Activated T-helper 1 cell treated with anti-CD3 and anti-CD28 coated beads, Interleukin-12 subunit alpha, Interleukin-12 subunit beta, Interleukin-2, Interleukin-4 antibody, amounts not matched to agents 30 ng/mL and 10 ng/mL and 1 ng/mL, durations not matched to agents 14 hours and 24 hours and 36 hours (primary cell): ENCODE data around the gene KCNAB1. TPM values are rescaled to one million over a fixed set of nuclear protein-coding genes. Genes with fewer than 3 reads are reported as not detected.

ENCODE experiments used
- DNase-seq: peaks from one replicate; pipeline ENCODE4 v3.0.0; 2021; ENCODE audit warnings: low spot score
- H3K27ac Mint-ChIP-seq: one replicate; pipeline ENCODE4 v1.8.0; 2021; ENCODE audit warnings: mild to moderate bottlenecking, mixed read lengths
- H3K27me3 Mint-ChIP-seq: one replicate; pipeline ENCODE4 v1.8.0; 2022; ENCODE audit warnings: mild to moderate bottlenecking, moderate library complexity, mixed read lengths; ENCODE audit not compliant: insufficient read depth
- H3K36me3 Mint-ChIP-seq: one replicate; pipeline ENCODE4 v1.8.0; 2021; ENCODE audit warnings: low read depth, mixed read lengths
- H3K4me1 Mint-ChIP-seq: one replicate; pipeline ENCODE4 v1.8.0; 2021; ENCODE audit warnings: low read depth, mixed read lengths
- H3K4me3 Mint-ChIP-seq: one replicate; pipeline ENCODE4 v1.8.0; 2021; ENCODE audit warnings: mild to moderate bottlenecking, moderate library complexity, mixed read lengths
- H3K9me3 Mint-ChIP-seq: one replicate; pipeline ENCODE4 v1.8.0; 2021; ENCODE audit warnings: mixed read lengths
- intact Hi-C: fragments of 100-400 bp; cut with micrococcal nuclease; formaldehyde crosslinking; loops from one replicate; pipeline ENCODE4 v1.15.1; 2024
- total RNA-seq: library from RNA; stranded (reverse); gene quantifications from 2 replicates; pipeline ENCODE4 v1.2.3, GENCODE V29; 2022

The KCNAB1 gene
- total RNA-seq, 1 donor from 2014 or later, result not detected

DNA sequence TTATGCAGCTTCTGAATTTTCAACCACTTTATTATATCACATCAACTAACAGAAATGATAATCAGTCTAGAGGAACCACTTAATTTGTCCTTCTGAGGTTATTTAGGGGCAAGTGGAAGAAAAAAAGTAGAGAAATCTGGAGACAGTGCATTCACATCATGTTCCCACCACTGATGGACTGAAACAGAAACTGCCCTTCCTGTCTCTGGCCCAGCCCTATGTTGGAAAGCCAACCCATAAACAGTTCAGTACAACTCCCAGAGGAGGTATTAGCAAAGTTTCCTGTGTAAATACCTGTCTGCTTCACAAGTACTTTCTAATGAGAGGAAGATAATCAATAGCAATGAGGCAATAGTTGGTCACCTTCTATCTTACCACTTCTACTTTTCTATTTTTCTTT lies 228.7 kb downstream of the KCNAB1 start:
- Mint-ChIP-seq H3K4me3 (no peak overlapping the region), H3K9me3 (no peaks in the 10 kb centered on the region), H3K36me3 (no peaks in the 10 kb centered on the region), H3K27ac (no peak overlapping the region), H3K27me3 (peaks cover 15% of the 10 kb centered on the region), H3K4me1 (no peaks in the 10 kb centered on the region)
- intact Hi-C loops, result no loop called here
- DNase-seq, result no peak

DNA sequence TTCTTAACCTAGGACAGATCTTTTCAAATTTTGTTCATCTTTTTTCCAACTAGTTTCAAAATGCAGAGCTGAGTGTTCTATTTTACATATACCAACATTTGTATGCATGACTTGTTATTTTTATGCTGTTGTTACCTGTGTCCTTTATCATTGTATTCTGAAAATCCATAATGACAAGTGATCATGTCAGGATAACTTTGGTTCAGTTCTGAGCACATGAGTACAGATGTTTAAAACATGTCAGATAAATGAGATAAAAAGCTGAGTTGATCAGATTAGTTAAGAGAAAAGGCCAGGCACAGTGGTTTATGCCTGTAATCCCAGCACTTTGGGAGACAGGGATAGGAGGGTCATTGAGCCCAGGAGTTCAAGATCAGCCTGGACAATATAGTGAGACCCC lies 229.6 kb downstream of the KCNAB1 start:
- H3K27me3 Mint-ChIP-seq, result peaks cover 15% of the 10 kb centered on the region
- no peaks in the 10 kb centered on the region for H3K9me3 Mint-ChIP-seq
- H3K4me1 Mint-ChIP-seq, result no peaks in the 10 kb centered on the region

DNA sequence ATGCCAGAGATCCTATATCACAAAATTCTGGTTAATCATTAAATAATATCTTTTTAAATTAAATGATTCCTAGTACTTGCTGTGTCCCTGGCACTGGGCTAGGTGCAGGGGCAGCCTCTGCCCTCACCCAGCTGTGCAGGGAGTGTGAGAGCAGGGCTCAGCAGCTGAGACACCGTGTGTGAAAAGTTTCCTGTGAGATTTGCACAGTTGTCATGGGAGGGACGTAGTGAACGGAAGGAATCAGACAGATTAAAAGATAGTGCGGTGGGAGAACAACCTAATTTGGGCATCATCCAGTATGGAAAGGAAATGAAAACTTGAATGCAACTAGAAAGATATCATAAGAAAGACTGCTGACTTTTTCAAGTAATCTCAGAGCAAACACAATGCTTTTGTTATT lies 230.4 kb downstream of the KCNAB1 start:
- no peaks in the 10 kb centered on the region for H3K36me3 Mint-ChIP-seq
- H3K27ac Mint-ChIP-seq, result no peak overlapping the region
- no peaks in the 10 kb centered on the region for H3K4me1 Mint-ChIP-seq
- H3K9me3 Mint-ChIP-seq, result no peaks in the 10 kb centered on the region
- DNase-seq, result no peak
- H3K4me3 Mint-ChIP-seq, result no peak overlapping the region
- peaks cover 12% of the 10 kb centered on the region for H3K27me3 Mint-ChIP-seq
- intact Hi-C loops, result no loop called here

More for the DNA sequence above, 229.6 kb downstream of the KCNAB1 start:
- H3K36me3 Mint-ChIP-seq, result no peaks in the 10 kb centered on the region
- no peak for DNase-seq
- H3K27ac Mint-ChIP-seq, result no peak overlapping the region
- intact Hi-C loops, result no loop called here
- H3K4me3 Mint-ChIP-seq, result no peak overlapping the region

DNA sequence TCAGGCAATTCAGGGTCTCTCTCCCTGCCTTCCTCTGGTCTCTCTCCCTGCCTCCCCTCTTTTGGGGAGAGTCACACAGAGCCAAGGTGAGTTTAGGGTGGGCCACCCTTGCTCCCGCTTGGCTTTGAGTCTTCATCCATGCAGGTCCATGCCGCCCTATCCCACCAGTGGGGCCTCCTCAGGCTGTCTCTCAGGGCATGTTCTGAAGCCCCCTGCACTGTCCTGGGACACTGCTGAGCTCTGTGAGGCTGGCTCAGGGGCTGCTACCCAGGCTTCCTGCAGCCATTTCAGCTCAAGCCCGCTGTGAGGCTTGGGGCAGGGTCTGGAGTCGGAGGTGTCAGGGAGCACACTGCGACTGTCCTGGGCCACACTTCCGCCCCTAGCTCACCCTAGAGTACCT lies 231.4 kb downstream of the KCNAB1 start:
- Mint-ChIP-seq H3K36me3 (no peaks in the 10 kb centered on the region), H3K4me1 (no peaks in the 10 kb centered on the region), H3K27me3 (peaks cover 8% of the 10 kb centered on the region), H3K4me3 (no peak overlapping the region), H3K27ac (no peak overlapping the region), H3K9me3 (no peaks in the 10 kb centered on the region)
- no peak for DNase-seq
- intact Hi-C loops, result no loop called here

DNA sequence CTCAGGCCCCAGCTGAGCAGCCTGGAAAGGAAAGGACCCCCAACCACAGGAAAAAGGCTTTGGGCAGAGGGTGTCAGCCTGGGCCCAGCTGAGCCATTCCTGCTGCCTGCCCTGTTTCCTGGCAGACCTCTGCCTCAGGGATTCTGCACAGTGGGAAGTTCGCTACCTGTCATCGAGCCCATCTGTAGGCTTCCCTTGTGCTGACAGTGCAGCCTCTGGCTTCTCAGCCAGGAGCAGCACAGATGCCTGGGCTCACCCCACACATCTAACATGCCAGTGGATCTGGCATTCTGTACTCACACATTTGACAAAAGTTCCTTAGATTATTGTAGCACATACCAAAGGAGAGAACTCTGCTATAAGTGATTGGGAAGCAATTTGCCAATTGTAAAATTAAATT lies 232.3 kb downstream of the KCNAB1 start:
- Mint-ChIP-seq H3K27ac (no peak overlapping the region), H3K36me3 (no peaks in the 10 kb centered on the region), H3K9me3 (no peaks in the 10 kb centered on the region), H3K27me3 (peaks cover 6% of the 10 kb centered on the region), H3K4me3 (no peak overlapping the region), H3K4me1 (no peaks in the 10 kb centered on the region)
- DNase-seq, result no peak
- intact Hi-C loops, result no loop called here

DNA sequence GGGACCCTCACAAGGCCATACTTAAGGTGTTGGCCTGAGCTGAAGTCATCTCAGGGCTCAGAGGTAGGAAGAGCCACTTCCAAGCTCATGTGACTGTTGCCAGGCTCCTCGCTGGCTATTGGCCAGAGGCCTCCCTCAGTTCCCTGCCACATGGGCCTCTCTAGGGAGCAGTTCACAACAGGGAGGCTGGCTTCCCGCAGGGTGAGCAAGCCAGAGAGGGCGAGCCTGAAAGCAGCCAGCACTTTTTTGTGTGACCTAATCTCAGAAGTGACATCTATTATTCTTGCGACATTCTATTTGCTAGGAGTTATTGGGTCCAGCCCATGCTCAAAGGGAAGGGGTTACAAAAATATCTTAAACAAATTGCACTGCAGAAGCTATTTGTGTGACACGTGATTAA lies 233.2 kb downstream of the KCNAB1 start:
- no peaks in the 10 kb centered on the region for H3K36me3 Mint-ChIP-seq
- intact Hi-C loops, result no loop called here
- H3K4me1 Mint-ChIP-seq, result no peaks in the 10 kb centered on the region
- H3K27me3 Mint-ChIP-seq, result peaks cover under 1% of the 10 kb centered on the region
- no peak overlapping the region for H3K4me3 Mint-ChIP-seq
- H3K9me3 Mint-ChIP-seq, result no peaks in the 10 kb centered on the region
- no peak overlapping the region for H3K27ac Mint-ChIP-seq
- no peak for DNase-seq

DNA sequence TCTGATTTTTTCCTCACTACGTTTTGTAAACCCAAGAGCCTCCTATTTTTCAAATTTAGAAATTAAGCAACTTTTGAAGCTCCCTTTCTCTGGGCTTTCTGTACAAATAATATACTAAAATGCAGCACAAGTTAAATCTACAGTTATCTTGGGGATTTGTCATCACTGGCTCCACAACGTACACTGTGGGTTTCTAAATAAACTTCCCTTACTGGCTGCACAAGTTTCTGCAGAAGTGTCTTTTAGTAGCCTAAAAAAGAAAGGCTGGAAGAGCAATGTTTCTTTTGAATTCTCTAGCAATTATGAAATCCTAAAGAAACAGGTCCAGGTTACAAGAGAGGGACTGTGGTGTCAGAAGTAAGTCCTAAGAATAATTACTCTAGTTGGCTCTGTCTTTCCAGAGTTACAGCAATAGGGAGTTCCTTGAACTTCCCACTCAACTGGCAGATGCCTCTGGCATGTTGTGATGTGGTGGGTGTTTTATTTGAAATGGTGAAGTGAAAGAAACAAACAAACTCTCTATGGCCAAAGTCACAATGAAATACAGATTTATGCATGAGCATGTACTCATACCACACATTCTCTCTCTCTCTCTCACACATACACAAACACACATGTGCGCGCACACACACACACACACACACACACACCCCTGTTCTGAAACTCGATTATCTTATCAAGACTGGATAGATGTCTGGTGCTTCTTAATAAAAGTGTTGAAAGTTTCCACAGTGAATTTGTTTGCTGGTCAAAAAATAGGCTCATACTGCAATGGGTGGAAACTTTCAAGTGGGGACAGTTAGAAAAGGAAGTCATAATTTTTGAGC lies 236.4 kb downstream of the KCNAB1 start:
- DNase-seq, result no peak
- Mint-ChIP-seq H3K4me1 (no peaks in the 10 kb centered on the region), H3K9me3 (no peaks in the 10 kb centered on the region), H3K4me3 (no peak overlapping the region), H3K36me3 (no peaks in the 10 kb centered on the region), H3K27ac (no peak overlapping the region), H3K27me3 (peaks cover 9% of the 10 kb centered on the region)
- intact Hi-C loops, result no loop called here

DNA sequence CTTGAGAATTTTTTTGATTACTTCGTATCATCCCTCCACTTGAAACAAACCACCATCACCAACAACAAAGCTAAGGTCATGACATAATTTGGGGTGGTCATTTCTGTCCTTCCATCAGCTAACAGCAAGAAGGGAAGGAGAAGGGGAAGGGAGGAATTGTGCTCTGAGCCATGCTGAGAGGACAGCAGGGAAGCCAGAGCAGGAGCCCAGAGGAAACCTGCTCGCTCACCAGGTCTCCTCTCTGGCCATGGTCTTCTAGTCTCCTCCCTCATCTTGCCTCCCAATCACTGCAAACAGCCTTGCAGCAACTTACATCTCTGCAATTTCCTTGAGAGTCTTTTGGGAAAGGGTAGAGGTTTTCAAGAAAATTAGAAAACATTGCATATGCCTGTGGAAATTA lies 237.9 kb downstream of the KCNAB1 start:
- no peak overlapping the region for H3K4me3 Mint-ChIP-seq
- intact Hi-C loops, result no loop called here
- H3K9me3 Mint-ChIP-seq, result no peaks in the 10 kb centered on the region
- H3K4me1 Mint-ChIP-seq, result no peaks in the 10 kb centered on the region
- no peak for DNase-seq
- H3K27ac Mint-ChIP-seq, result no peak overlapping the region
- H3K36me3 Mint-ChIP-seq, result no peaks in the 10 kb centered on the region
- peaks cover 9% of the 10 kb centered on the region for H3K27me3 Mint-ChIP-seq

DNA sequence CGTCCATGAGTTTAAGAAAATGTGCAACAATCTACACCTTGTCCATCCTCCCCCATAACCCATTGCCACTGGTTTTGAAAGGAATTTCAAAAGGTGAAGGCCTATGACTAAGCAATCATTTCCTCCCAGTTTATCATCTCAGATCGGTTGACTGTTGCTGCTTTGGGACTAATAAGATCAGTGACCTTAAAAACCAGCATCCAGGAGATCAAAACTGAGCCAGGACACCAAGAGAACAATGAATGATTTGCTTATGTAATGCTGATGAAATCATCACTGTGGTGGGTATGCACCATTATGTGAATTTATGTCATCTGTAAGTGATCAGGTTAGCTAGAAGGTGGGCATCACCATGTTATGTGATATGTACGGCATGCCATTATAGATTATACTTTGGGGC lies 239.0 kb downstream of the KCNAB1 start:
- intact Hi-C loops, result no loop called here
- Mint-ChIP-seq H3K9me3 (no peaks in the 10 kb centered on the region), H3K4me1 (no peaks in the 10 kb centered on the region), H3K36me3 (no peaks in the 10 kb centered on the region), H3K4me3 (no peak overlapping the region), H3K27ac (no peak overlapping the region), H3K27me3 (peaks cover 9% of the 10 kb centered on the region)
- no peak for DNase-seq

DNA sequence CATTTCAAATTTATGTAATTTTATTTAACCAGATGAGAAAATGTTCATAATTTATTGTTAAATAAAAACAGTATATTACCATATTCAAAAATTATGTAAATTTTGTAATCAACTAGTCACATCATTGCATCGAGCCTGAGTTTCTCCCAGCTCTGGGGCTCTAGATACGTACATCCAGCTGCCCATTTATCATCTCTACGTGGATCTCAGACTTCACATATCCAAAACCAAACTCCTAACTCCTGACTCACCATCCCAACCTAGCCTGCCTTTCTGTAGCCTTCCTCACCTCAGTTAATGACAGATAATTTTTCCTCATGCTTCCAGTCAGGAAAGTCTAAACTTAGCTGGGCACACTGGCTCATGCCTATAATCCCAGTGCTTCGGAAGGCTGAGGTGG lies 239.7 kb downstream of the KCNAB1 start:
- no peak overlapping the region for H3K27ac Mint-ChIP-seq
- H3K36me3 Mint-ChIP-seq, result no peaks in the 10 kb centered on the region
- H3K4me3 Mint-ChIP-seq, result no peak overlapping the region
- intact Hi-C loops, result no loop called here
- H3K9me3 Mint-ChIP-seq, result no peaks in the 10 kb centered on the region
- no peaks in the 10 kb centered on the region for H3K4me1 Mint-ChIP-seq
- peaks cover 9% of the 10 kb centered on the region for H3K27me3 Mint-ChIP-seq
- no peak for DNase-seq

DNA sequence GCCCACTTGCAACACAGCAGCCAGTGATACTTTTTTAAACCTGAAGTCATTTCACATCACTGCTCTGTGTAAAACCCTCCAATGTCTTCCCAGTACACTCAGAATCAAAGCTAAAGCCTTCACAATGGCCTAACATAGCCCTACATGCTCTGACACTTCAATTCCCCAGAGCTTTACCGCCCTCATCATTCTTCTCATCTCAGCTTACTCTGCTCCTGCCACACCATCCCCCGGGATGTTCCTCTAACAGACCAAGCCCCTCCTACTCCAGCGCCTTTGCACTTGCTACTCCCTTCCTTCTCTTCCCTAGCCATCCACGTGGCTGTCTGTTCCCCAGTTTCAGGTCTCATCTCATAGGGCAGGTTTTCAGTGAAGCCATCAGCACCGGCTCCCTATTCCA lies 240.6 kb downstream of the KCNAB1 start:
- H3K36me3 Mint-ChIP-seq, result no peaks in the 10 kb centered on the region
- H3K4me3 Mint-ChIP-seq, result no peak overlapping the region
- peaks cover 9% of the 10 kb centered on the region for H3K27me3 Mint-ChIP-seq
- no peaks in the 10 kb centered on the region for H3K9me3 Mint-ChIP-seq
- intact Hi-C loops, result no loop called here
- H3K27ac Mint-ChIP-seq, result no peak overlapping the region
- no peaks in the 10 kb centered on the region for H3K4me1 Mint-ChIP-seq
- no peak for DNase-seq

DNA sequence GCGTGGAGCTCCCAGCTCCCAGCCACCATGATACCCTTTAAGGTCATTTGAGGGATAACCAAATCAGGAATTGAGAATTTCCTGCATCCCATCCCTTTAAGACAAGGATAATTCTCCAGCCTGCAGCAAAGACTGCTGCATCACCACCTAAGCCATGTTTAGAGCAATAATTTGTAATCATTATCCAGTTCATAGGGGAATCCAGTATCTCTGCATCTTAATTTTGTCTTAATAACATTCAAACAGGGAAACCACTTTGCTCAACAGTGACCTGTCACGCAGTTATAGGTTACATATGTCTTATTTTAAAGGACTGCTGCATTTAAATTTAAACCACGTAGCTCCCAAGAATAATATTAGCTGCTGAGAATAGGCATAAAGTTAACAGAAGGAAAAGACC lies 246.2 kb downstream of the KCNAB1 start:
- Mint-ChIP-seq H3K27me3 (peaks cover 22% of the 10 kb centered on the region), H3K36me3 (no peaks in the 10 kb centered on the region), H3K4me1 (no peaks in the 10 kb centered on the region), H3K27ac (no peak overlapping the region), H3K4me3 (no peak overlapping the region), H3K9me3 (no peaks in the 10 kb centered on the region)
- intact Hi-C loops, result no loop called here
- no peak for DNase-seq

DNA sequence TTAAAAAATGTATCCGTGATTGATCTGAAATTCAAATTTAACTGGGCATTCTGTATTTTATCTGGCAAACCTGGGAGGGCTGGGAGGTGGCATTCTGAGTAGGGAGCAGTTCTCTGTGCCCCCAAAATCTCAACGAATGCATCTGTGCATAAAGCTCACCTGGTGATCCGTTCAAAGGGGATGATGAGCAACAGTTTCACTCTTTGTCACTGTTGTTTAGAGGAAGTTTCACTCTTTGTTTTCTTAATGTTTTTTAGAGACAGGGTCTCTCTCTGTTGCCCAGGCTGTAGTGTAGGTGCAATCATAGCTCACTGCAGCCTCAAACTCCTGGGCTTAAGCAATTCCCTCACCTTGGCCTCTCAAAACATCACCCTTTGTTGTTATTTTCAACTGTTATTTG lies 247.8 kb downstream of the KCNAB1 start:
- Mint-ChIP-seq H3K4me1 (no peaks in the 10 kb centered on the region), H3K4me3 (no peak overlapping the region), H3K36me3 (no peaks in the 10 kb centered on the region), H3K9me3 (no peaks in the 10 kb centered on the region), H3K27ac (no peak overlapping the region), H3K27me3 (peaks cover 22% of the 10 kb centered on the region)
- intact Hi-C loops, result no loop called here
- no peak for DNase-seq

DNA sequence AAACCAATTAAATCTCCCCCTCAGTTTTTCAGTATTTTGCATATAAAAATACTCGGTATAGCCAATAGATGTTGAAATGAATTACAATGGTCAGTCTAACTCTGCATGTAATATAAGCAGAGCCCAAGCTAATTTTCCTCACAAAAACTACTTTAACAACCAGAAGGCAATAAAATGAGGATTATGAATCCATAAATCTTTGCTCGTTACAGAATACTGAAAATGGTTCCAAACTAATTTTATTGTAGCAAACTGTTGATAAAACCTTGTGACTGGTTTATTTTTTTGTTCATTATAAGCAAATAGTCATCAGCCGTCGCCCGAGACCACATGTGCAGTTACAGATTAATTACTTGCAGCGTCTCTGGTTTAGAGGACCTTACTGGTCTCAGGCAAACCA lies 251.3 kb downstream of the KCNAB1 start:
- Mint-ChIP-seq H3K9me3 (no peaks in the 10 kb centered on the region), H3K4me1 (no peaks in the 10 kb centered on the region), H3K4me3 (no peak overlapping the region), H3K27ac (no peak overlapping the region), H3K36me3 (no peaks in the 10 kb centered on the region), H3K27me3 (peaks cover 23% of the 10 kb centered on the region)
- DNase-seq, result no peak
- intact Hi-C loops, result no loop called here
